ENCODE results near the gene PCDHB8.

GRCh38 chr5:141192110-141192725, 14.6 kb downstream of the PCDHB8 start, which contains the start of gene PCDHB10:
- TF ChIP-seq YY1 (IDR thresholded peaks at IDR 0.05; ENCODE audit: low read depth) (no peak), TAF1 (IDR thresholded peaks at IDR 0.05; ENCODE audit: low read depth) (no peak), REST (IDR thresholded peaks at IDR 0.05; ENCODE audit: low read depth) (no peak), EGR1 (IDR thresholded peaks at IDR 0.05) (no peak), EP300 (IDR thresholded peaks at IDR 0.05; ENCODE audit: borderline replicate concordance) (no peak), RAD21 (IDR thresholded peaks at IDR 0.05; ENCODE audit: low read depth) (peak; percentile 44), CEBPB (IDR thresholded peaks at IDR 0.05) (no peak), FOXM1 (IDR thresholded peaks at IDR 0.05; ENCODE audit: borderline replicate concordance, low read depth) (no peak), TEAD4 (IDR thresholded peaks at IDR 0.05) (no peak), CREB1 (IDR thresholded peaks at IDR 0.05; ENCODE audit: low read depth) (no peak), TCF12 (IDR thresholded peaks at IDR 0.05; ENCODE audit: low read depth) (no peak), NFIC (IDR thresholded peaks at IDR 0.05) (no peak), ZBTB7A (IDR thresholded peaks at IDR 0.05; ENCODE audit: low read depth) (no peak)
- TF ChIP-seq, protein P1, sequence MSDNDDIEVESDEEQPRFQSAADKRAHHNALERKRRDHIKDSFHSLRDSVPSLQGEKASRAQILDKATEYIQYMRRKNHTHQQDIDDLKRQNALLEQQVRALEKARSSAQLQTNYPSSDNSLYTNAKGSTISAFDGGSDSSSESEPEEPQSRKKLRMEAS (IDR thresholded peaks at IDR 0.05) = no peak
